Measurements from ENCODE around the gene EYA2.

- no peak for TF ChIP-seq MAZ (IDR thresholded peaks at IDR 0.05; ENCODE audit: borderline replicate concordance, low read depth, low read length)
- no peak for TF ChIP-seq POLR2A (IDR thresholded peaks at IDR 0.05; ENCODE audit: low read depth, low read length)
- TF ChIP-seq CTCF (conservative IDR thresholded peaks at IDR 0.05; ENCODE audit: low read depth, low read length), result no peak
- no peak for TF ChIP-seq SMC3 (IDR thresholded peaks at IDR 0.05; ENCODE audit: low read depth, low read length)
- no peak for TF ChIP-seq ELK1 (IDR thresholded peaks at IDR 0.05; ENCODE audit: borderline replicate concordance, low read depth, low read length)
- TF ChIP-seq RAD21 (IDR thresholded peaks at IDR 0.05; ENCODE audit: low read length), result no peak
- TF ChIP-seq RCOR1 (IDR thresholded peaks at IDR 0.05; ENCODE audit: insufficient replicate concordance, low read length), result no peak
- no peak for TF ChIP-seq USF2 (IDR thresholded peaks at IDR 0.05; ENCODE audit: low read depth, low read length)
- no peak for TF ChIP-seq RFX5 (IDR thresholded peaks at IDR 0.05; ENCODE audit: low read depth, low read length)
- TF ChIP-seq BHLHE40 (IDR thresholded peaks at IDR 0.05; ENCODE audit: low read depth, low read length), result no peak
These were observed 132.8 kb downstream of the EYA2 start for GRCh38 chr20:47027456-47027855.

Measured in IMR-90 (cell line).